ENCODE results near the gene NEBL.

- TF ChIP-seq CTCF (conservative IDR thresholded peaks at IDR 0.05; ENCODE audit: low read depth, low read length), result no peak
- no peak for TF ChIP-seq RFX5 (IDR thresholded peaks at IDR 0.05; ENCODE audit: low read depth, low read length)
- TF ChIP-seq USF2 (IDR thresholded peaks at IDR 0.05; ENCODE audit: low read depth, low read length), result no peak
- TF ChIP-seq POLR2A (IDR thresholded peaks at IDR 0.05; ENCODE audit: low read depth, low read length), result no peak
Measured at GRCh38 chr10:20885678-20886077, 11.4 kb downstream of the NEBL start.

All from IMR-90 (cell line).